Stimulated activated naive CD8-positive, alpha-beta T cell treated with anti-CD3 and anti-CD28 coated beads, Interleukin-15, amount 100 ng/mL, for 72 hours (primary cell): Measurements from ENCODE around the gene CEP152.

Experiments used
- ATAC-seq: fragments of 150-1000 bp; cut with Tn5 transposase; 2 replicates; pipeline ENCODE4 v1.10.0; 2021; ENCODE audit warnings: mild to moderate bottlenecking, moderate library complexity
- DNase-seq, 2 donors: peaks; one replicate each; pipeline ENCODE4 v3.0.0; 2021 to 2022
- H3K27ac Mint-ChIP-seq, 2 donors: one replicate each; pipeline ENCODE4 v1.8.0; 2022; ENCODE audit warnings: mild to moderate bottlenecking in 2 of 2, mixed read lengths in 2 of 2, moderate library complexity in 2 of 2
- H3K27me3 Mint-ChIP-seq: one replicate; pipeline ENCODE4 v1.8.0; 2022; ENCODE audit warnings: mixed read lengths
- H3K4me1 Mint-ChIP-seq: one replicate; pipeline ENCODE4 v1.8.0; 2022; ENCODE audit warnings: mild to moderate bottlenecking, mixed read lengths
- H3K4me3 Mint-ChIP-seq, 2 donors: one replicate each; pipeline ENCODE4 v1.8.0; 2022; ENCODE audit warnings: mild to moderate bottlenecking in 2 of 2, mixed read lengths in 2 of 2, moderate library complexity in 1 of 2
- H3K9me3 Mint-ChIP-seq, 2 donors: one replicate each; pipeline ENCODE4 v1.8.0; 2022; ENCODE audit warnings: mixed read lengths in 2 of 2

CEP152 gene

DNA sequence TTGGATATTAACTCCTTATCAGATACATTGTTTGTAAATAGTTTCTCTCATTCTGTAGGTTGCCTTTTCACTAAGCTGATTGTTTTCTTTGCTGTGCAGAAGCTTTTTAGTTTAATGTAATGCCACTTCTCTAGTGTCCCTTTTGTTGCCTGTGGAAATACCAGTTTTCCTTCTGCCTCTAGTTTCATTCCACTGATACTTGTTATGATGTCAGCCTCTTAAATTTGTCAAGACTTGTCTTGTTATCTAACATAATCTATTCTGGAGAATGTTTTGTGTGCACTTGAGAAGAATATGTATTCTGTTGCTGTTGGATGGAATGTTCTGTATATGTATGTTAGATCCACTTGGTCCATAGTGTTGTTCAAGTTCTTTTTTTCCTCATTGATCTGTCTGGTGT, 18.0 kb upstream of the CEP152 start:
- Mint-ChIP-seq H3K27ac (no peak overlapping the region), H3K4me3 (no peak overlapping the region), H3K9me3 (peaks cover 10 to 19% of the 10 kb centered on the region in 2 donors), H3K27me3 (peaks cover 9% of the 10 kb centered on the region), H3K4me1 (no peaks in the 10 kb centered on the region)
- ATAC-seq (no peak), DNase-seq (no peak)

DNA sequence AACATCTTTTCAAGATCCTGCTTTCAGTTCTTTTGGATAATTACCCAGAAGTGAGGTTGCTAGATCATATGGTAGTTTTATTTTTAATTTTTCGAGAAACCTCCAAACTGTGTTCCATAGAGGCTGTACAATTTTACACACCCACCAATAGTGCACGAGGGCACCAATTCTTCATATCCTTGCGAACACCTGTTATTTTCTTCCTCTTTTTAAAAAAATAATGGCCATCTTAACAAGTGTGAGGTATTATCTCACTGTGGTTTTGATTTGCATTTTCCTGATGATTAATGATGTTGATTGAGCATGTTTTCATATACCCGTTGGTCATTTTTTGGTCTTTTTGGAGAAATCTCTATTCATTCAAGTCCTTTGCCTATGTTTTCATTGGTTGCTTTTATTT, 17.6 kb upstream of the CEP152 start:
- no peak for ATAC-seq
- Mint-ChIP-seq H3K4me3 (no peak overlapping the region), H3K4me1 (no peaks in the 10 kb centered on the region), H3K9me3 (peaks cover 8 to 15% of the 10 kb centered on the region in 2 donors), H3K27me3 (peaks cover 5% of the 10 kb centered on the region), H3K27ac (no peak overlapping the region)
- no peak for DNase-seq

DNA sequence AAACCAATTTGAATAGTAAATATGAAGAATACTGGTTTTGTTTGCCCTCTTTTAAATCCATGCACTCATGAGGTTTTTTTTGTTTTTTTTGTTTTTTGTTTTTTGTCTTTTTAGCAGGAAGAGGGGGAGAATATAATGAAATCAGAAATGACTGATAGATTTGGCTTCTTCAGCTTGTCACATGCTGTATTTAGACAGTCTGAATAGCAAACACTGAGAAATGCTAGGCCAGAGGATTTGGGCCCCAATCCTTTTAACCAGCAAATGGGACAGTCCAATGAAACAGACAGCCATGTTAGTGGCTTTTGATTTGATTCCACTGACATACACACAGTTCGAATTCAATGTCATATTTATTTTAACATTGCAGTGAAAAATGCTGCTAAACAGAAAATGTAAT, 14.2 kb upstream of the CEP152 start:
- H3K9me3 Mint-ChIP-seq = no peaks in the 10 kb centered on the region
- H3K4me1 Mint-ChIP-seq = no peaks in the 10 kb centered on the region
- DNase-seq (no peak), ATAC-seq (no peak)
- no peaks in the 10 kb centered on the region for H3K27me3 Mint-ChIP-seq
- H3K27ac Mint-ChIP-seq = peak overlapping the region in 1 of 2 donors; percentile 49
- H3K4me3 Mint-ChIP-seq = no peak overlapping the region

DNA sequence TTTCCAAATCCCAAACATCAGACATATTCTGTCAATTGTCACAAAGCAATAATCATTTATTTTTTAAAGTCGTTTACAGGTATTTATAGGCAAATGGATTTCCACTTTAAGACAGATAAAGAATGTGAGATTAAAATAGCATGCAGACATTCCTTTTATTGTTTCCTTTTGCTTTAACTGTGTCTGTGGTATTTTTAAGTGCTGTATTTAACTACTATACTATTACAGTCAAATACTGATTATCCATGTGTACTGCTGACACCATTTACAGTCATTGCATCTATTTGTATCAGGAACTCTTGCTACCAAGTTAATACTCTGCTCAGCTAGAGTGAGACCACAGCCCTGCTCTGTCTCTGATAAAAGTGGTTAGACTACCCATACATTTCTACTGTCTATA, 12.8 kb upstream of the CEP152 start:
- H3K27ac Mint-ChIP-seq = no peak overlapping the region
- no peak for ATAC-seq

DNA sequence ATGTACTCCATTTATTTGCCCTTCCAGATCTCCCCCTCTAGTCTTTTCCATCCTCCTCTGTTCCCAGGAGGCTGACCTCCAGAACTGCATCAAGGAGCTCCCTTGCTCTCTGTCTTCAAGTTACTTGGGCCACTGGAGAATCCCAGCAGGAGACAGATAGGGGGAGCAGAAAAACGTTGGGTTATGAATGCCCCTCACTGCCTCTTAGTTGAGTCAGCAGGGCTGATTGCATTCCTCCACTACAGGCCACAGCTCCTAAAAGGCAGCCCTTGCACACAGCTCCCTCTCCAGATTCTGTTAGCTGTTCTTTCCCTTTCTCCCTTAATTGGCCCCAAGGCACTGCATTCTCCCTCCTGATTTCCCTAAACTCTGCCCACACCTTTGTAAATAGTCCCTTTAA, 12.4 kb upstream of the CEP152 start:
- no peak overlapping the region for H3K4me3 Mint-ChIP-seq
- no peak for ATAC-seq
- H3K27me3 Mint-ChIP-seq = no peaks in the 10 kb centered on the region
- H3K4me1 Mint-ChIP-seq = no peaks in the 10 kb centered on the region
- no peaks in the 10 kb centered on the region for H3K9me3 Mint-ChIP-seq
- DNase-seq = no peak
- H3K27ac Mint-ChIP-seq = peak overlapping the region in 1 of 2 donors; percentile 86

More for the DNA sequence above, 12.8 kb upstream of the CEP152 start:
- no peak overlapping the region for H3K4me3 Mint-ChIP-seq
- H3K27me3 Mint-ChIP-seq = no peaks in the 10 kb centered on the region
- H3K9me3 Mint-ChIP-seq = no peaks in the 10 kb centered on the region
- no peak for DNase-seq
- H3K4me1 Mint-ChIP-seq = no peaks in the 10 kb centered on the region

DNA sequence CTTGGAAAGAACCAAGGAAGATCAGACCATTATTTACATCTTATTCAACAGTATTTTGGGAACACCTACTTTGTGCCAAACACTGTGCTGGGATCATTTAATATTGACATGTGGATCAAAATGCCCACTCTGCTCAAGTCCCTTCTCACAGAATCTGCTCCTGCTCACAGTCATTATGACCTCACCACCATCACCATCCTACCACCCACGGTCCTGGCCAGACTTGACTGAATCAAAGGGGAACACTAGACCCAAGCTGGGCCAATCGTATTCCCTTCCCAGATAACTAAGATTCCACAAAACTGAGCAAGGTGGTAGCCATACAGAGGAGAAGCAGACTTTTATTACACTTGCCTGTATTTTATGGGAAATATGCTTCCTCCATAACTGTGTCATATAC, 3.4 kb upstream of the CEP152 start:
- Mint-ChIP-seq H3K4me1 (peaks cover 20% of the 10 kb centered on the region), H3K9me3 (no peaks in the 10 kb centered on the region), H3K4me3 (no peak overlapping the region), H3K27me3 (peaks cover 16% of the 10 kb centered on the region), H3K27ac (no peak overlapping the region)
- ATAC-seq = no peak
- no peak for DNase-seq

DNA sequence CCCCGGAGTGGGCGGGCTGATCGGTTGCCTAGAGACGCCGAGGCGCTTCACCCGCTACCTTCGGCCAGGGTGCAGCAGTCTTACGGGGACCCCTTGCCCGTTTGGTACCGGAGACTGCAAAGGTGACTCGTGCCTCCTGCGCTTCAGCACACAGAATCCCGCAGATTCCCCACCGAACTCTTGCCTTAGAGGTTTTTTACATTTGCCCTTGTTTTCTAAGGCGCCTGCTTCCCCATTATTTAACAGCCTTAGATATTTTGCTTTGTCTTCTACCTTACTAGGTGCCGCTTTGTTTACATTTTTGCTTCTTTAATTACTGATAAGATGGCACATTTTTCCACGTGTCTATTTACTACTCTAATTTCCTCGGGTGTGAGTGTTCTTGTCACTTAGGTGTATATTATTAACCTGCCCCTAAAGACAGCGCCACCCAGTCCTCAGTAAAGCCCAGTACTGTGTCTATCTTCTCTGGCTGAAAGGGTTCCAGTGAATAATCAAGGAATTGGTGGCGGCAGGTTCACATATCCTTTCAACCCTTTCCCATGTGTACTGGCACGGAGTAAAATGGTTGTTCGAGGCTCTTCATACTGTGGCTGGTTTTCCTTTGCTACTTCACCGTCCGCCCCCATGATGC, 573 bp upstream of the CEP152 start:
- Mint-ChIP-seq H3K27me3 (peaks cover 16% of the 10 kb centered on the region), H3K27ac (no peak overlapping the region), H3K4me1 (peaks cover 34% of the 10 kb centered on the region), H3K4me3 (peak overlapping the region; percentile 96 to 99), H3K9me3 (no peaks in the 10 kb centered on the region)
- ATAC-seq (no peak), DNase-seq (no peak)

DNA sequence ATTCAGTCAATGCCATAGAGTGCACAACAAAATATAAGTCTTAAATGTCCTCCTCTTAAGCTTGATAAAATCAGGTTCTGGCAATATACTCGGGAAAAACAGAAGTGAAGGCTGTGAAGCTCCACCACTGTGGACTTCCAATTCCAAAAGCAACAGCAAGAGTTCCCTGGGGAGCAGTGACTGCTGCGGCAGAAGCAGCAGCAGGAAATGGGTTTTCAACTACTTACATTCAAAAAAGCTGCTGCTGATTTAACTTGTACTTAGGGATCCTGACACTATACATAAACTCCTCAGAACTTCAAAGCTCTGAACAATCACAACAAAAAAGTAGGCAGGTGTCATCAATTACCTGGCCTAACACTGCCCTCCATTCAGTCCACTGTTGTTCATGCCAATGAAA, 4.7 kb downstream of the CEP152 start:
- Mint-ChIP-seq H3K9me3 (no peaks in the 10 kb centered on the region), H3K27ac (no peak overlapping the region), H3K4me1 (peaks cover 25% of the 10 kb centered on the region), H3K4me3 (no peak overlapping the region), H3K27me3 (no peaks in the 10 kb centered on the region)
- DNase-seq (no peak), ATAC-seq (no peak)

DNA sequence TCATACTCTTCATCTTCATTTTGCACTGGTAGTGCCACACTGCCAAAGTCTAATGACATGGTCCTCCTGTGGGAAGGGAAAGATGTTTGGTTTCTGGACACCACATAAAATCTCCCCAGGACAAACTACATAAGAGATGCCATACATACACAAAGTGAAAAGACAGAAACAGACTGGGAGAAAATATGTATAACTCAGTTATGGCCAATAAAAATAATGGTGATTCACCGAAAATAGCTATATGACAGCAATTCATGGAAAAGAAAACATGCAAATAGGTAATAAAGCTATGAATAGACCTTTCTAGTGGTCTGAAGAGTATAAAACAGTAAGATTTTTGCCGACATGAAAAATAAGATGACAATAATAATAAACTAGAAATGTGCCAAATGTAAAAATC, 5.3 kb downstream of the CEP152 start:
- H3K9me3 Mint-ChIP-seq = no peaks in the 10 kb centered on the region
- peaks cover 25% of the 10 kb centered on the region for H3K4me1 Mint-ChIP-seq
- H3K27me3 Mint-ChIP-seq = no peaks in the 10 kb centered on the region
- H3K27ac Mint-ChIP-seq = no peak overlapping the region
- DNase-seq = no peak
- H3K4me3 Mint-ChIP-seq = no peak overlapping the region
- no peak for ATAC-seq

DNA sequence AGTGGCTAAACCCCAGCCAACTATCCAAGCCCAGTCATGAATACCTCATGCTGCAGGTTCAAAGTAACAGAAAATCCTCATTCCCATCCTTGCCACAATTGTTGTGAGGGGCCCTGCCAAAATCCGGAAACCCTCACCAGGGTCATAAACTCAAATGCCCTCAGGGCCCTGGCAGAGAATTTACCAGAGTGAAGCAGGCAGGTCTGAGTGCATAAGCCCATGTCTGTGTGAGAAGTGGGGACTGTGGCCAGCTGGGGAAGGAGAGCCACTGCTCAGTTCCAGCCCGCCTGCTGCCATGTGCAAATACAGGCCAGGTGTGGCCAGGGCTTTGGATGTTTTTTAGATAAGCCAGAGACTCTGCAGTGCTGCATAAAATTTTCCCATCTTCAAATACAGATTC, 7.0 kb downstream of the CEP152 start:
- H3K27ac Mint-ChIP-seq = no peak overlapping the region
- peaks cover 13% of the 10 kb centered on the region for H3K4me1 Mint-ChIP-seq
- ATAC-seq (no peak), DNase-seq (no peak)
- H3K9me3 Mint-ChIP-seq = no peaks in the 10 kb centered on the region
- no peaks in the 10 kb centered on the region for H3K27me3 Mint-ChIP-seq
- no peak overlapping the region for H3K4me3 Mint-ChIP-seq

DNA sequence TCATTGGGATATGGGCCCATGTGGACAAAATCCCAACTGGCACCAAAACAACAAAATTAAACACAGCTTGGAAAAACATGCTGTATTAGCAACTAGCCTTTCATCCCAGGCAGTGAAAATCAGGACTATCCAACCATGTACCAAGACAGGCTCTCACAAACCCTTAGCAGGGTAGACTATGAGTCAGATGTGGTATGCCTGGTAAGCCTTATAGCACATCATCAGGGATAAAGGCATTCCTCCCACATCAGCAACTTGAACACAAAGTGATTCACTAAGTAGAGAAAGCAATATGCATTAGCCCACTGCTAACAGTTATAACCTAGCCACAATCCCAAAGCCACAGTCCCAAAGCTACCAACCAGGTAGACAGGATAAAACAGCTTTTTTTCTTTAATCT, 8.0 kb downstream of the CEP152 start:
- no peak for DNase-seq
- Mint-ChIP-seq H3K27ac (no peak overlapping the region), H3K9me3 (no peaks in the 10 kb centered on the region), H3K4me1 (peaks cover 11% of the 10 kb centered on the region), H3K4me3 (no peak overlapping the region), H3K27me3 (no peaks in the 10 kb centered on the region)
- peak; percentile 69 for ATAC-seq

DNA sequence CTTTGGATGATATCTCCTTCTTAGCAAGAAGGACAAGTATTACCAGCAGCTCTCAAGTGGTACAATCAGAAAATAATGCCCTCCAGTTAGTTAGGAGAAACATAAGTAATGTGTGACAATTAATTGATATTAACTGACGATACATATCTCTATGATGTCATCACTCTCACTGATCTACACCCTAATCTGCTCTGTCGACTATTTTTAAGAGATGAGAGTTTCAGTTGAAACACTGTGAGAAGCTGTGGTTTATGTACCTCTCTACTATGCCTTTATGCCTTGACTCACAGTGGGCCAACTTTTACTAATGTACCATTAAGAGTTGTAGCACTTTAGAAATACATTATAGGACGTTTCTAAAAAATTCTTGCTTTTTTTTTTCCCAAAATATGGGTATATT, 8.6 kb downstream of the CEP152 start:
- no peaks in the 10 kb centered on the region for H3K27me3 Mint-ChIP-seq
- DNase-seq = no peak
- H3K27ac Mint-ChIP-seq = no peak overlapping the region
- no peak for ATAC-seq
- peaks cover 17% of the 10 kb centered on the region for H3K4me1 Mint-ChIP-seq
- H3K4me3 Mint-ChIP-seq = no peak overlapping the region
- no peaks in the 10 kb centered on the region for H3K9me3 Mint-ChIP-seq

DNA sequence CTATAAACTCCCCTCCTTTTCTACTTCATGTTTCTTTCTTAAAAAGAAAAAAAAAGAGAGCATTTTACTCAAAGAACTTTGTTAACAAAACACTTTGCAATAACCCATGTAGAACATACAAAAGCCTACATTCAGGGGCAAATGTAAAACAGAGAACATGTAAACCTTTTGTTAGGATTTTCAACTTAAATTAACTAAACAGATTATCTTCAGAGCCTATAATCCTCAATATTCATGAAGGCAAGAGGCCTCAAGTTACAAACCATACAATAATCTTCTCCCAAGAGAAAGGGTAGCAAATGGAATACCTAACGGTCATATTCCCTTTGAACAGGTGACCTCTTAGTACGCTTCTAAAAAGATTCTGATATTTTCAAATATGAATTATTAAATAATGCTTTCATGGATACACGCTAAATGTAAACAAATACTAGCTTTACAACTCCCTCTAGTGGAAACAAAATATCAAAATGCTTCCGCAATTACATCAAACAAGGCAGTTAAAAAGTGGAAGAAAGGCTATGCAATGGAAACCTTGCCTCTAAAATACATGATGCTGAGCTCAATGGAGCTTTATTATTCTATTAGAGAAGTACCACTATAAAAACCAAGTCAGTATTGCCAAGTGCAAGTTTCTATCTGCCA, 9.9 kb downstream of the CEP152 start:
- DNase-seq (no peak), ATAC-seq (no peak)
- peaks cover 8% of the 10 kb centered on the region for H3K4me1 Mint-ChIP-seq
- H3K27me3 Mint-ChIP-seq = no peaks in the 10 kb centered on the region
- no peaks in the 10 kb centered on the region for H3K9me3 Mint-ChIP-seq
- H3K27ac Mint-ChIP-seq = no peak overlapping the region
- no peak overlapping the region for H3K4me3 Mint-ChIP-seq

DNA sequence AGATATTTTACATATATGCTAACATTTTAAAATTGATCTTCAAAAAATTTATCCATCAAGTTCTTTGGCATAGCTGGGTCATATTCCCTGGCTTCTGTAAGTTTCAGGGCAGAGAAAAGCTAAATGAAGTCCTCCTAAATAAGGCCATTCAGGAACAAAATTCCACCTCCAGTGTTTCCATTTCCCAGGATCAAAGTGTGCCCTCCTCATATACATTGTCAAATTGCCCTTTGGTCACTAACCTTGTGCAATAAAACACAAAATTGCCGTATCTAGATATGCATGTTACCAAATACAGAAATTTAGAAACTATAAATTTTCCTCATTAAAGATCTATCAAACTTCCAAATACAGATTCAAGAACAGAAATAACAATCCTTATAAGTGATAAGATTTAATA, 10.6 kb downstream of the CEP152 start:
- Mint-ChIP-seq H3K4me1 (peaks cover 8% of the 10 kb centered on the region), H3K9me3 (no peaks in the 10 kb centered on the region), H3K27me3 (no peaks in the 10 kb centered on the region), H3K4me3 (no peak overlapping the region), H3K27ac (no peak overlapping the region)
- ATAC-seq (no peak), DNase-seq (no peak)

DNA sequence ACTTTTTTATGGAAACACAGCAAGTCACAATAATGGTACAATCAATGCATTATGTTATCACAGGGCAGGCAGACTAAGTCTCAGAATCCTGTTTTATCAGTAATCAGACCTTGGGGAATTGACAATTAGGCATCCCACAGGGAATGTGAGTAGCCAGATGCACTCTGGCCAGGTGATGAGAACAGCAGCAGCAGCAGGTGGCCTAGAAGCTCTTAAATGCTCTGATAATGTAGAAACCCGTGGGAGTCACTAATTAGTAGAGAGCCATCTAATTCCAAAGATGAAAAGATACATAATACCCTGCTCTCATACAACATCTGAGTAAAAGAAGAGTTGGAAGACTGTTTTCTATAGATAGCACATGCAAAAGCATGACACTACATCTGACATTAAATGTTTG, 12.6 kb downstream of the CEP152 start:
- no peaks in the 10 kb centered on the region for H3K9me3 Mint-ChIP-seq
- ATAC-seq (no peak), DNase-seq (no peak)
- peaks cover 15% of the 10 kb centered on the region for H3K4me1 Mint-ChIP-seq
- H3K27me3 Mint-ChIP-seq = no peaks in the 10 kb centered on the region
- H3K27ac Mint-ChIP-seq = peak overlapping the region in 1 of 2 donors; percentile 19
- no peak overlapping the region for H3K4me3 Mint-ChIP-seq

DNA sequence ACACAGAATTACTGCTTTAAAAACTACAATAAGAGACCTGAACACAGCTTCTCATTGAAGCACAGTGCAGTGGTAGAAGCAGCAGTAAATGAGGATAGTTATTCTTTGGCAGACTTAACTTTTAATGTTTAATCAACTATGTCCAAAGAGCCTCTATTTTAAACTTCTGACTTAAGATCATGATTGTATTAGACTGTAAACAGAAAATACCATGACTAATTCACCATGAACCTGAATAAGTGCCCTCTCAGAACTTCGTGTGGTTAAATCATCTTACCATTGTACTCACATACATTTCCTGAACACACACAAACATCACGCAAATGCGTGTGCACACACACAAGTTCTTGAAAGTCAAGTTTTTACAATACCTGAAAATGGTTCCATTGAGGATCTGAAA, 13.9 kb downstream of the CEP152 start:
- Mint-ChIP-seq H3K27me3 (no peaks in the 10 kb centered on the region), H3K4me3 (peak overlapping the region in 1 of 2 donors; percentile 2), H3K9me3 (no peaks in the 10 kb centered on the region), H3K27ac (peak overlapping the region in 1 of 2 donors; percentile 13), H3K4me1 (peaks cover 15% of the 10 kb centered on the region)
- ATAC-seq (peak; percentile 59), DNase-seq (no peak)

DNA sequence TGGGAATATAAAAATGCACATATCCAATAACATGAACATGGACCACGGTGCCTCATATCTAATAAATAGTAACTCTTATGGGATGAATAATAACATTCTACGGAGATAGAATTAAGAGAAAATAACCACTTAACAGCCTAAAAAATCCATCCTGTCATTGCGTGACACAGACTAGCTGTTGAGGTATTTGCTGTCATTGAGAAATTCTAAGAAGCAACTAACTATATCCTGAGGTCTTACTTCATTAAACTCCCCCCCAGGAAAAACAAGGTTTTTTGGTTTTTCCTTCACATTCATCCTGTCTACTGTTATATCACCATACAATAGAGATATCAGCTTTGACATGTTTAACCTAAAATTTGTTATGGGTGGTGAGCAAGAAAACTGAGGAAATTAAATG, 14.3 kb downstream of the CEP152 start:
- no peaks in the 10 kb centered on the region for H3K9me3 Mint-ChIP-seq

More for the DNA sequence above, 14.3 kb downstream of the CEP152 start:
- ATAC-seq (no peak), DNase-seq (no peak)
- H3K27me3 Mint-ChIP-seq = no peaks in the 10 kb centered on the region
- no peak overlapping the region for H3K4me3 Mint-ChIP-seq
- H3K4me1 Mint-ChIP-seq = peaks cover 15% of the 10 kb centered on the region
- no peak overlapping the region for H3K27ac Mint-ChIP-seq
